ENCODE data around the gene PLXNA1. TPM values are rescaled to one million over a fixed set of nuclear protein-coding genes. Genes with fewer than 3 reads are reported as not detected.

PLXNA1 gene
- total RNA-seq, 1 donor = 107 TPM

GRCh38 chr3:126999383-126999782 lies 16.5 kb downstream of the PLXNA1 start:
- H4K20me1 ChIP-seq (ENCODE audit: insufficient read depth, low read length) = peaks cover 35% of the 10 kb centered on the region
- TF ChIP-seq CTCF (IDR thresholded peaks at IDR 0.05; ENCODE audit: extremely low read depth, low read depth, low read length) = no peak
- H3K79me2 ChIP-seq (ENCODE audit: insufficient read depth, low read length) = peaks cover 96% of the 10 kb centered on the region
- DNase-seq (ENCODE audit: insufficient read length, low spot score, missing footprints) = no peak
- H3K27me3 ChIP-seq (ENCODE audit: insufficient read depth, low read length) = no peaks in the 10 kb centered on the region
- no peaks in the 10 kb centered on the region for H3K9me3 ChIP-seq (ENCODE audit: low read depth, low read length)
- H3K4me3 ChIP-seq (ENCODE audit: insufficient read depth, low read length) = no peak overlapping the region
- no peak overlapping the region for H2AFZ ChIP-seq (ENCODE audit: low read length)
- H3K27ac ChIP-seq (ENCODE audit: low read depth, low read length) = no peak overlapping the region
- no peak overlapping the region for H3K4me2 ChIP-seq (ENCODE audit: insufficient read depth, low read length)
- H3K36me3 ChIP-seq (ENCODE audit: insufficient read depth, low read length) = peaks cover 3% of the 10 kb centered on the region
- peaks cover 39% of the 10 kb centered on the region for H3K4me1 ChIP-seq (ENCODE audit: insufficient read depth, low read length)

GRCh38 chr3:127000119-127000518 lies 17.2 kb downstream of the PLXNA1 start:
- Histone ChIP-seq H3K4me2 (ENCODE audit: insufficient read depth, low read length) (no peak overlapping the region), H3K9me3 (ENCODE audit: low read depth, low read length) (no peaks in the 10 kb centered on the region), H4K20me1 (ENCODE audit: insufficient read depth, low read length) (peaks cover 27% of the 10 kb centered on the region), H2AFZ (ENCODE audit: low read length) (no peak overlapping the region), H3K79me2 (ENCODE audit: insufficient read depth, low read length) (peaks cover 91% of the 10 kb centered on the region), H3K27ac (ENCODE audit: low read depth, low read length) (no peak overlapping the region), H3K4me1 (ENCODE audit: insufficient read depth, low read length) (peaks cover 33% of the 10 kb centered on the region), H3K27me3 (ENCODE audit: insufficient read depth, low read length) (no peaks in the 10 kb centered on the region), H3K4me3 (ENCODE audit: insufficient read depth, low read length) (no peak overlapping the region), H3K36me3 (ENCODE audit: insufficient read depth, low read length) (peaks cover 3% of the 10 kb centered on the region)
- no peak for TF ChIP-seq CTCF (IDR thresholded peaks at IDR 0.05; ENCODE audit: extremely low read depth, low read depth, low read length)
- DNase-seq (ENCODE audit: insufficient read length, low spot score, missing footprints) = no peak

GRCh38 chr3:127000761-127001160 lies 17.8 kb downstream of the PLXNA1 start:
- Histone ChIP-seq H3K27ac (ENCODE audit: low read depth, low read length) (no peak overlapping the region), H4K20me1 (ENCODE audit: insufficient read depth, low read length) (peaks cover 21% of the 10 kb centered on the region), H2AFZ (ENCODE audit: low read length) (no peak overlapping the region), H3K36me3 (ENCODE audit: insufficient read depth, low read length) (peaks cover 3% of the 10 kb centered on the region), H3K27me3 (ENCODE audit: insufficient read depth, low read length) (no peaks in the 10 kb centered on the region), H3K4me2 (ENCODE audit: insufficient read depth, low read length) (no peak overlapping the region), H3K79me2 (ENCODE audit: insufficient read depth, low read length) (peaks cover 87% of the 10 kb centered on the region), H3K9me3 (ENCODE audit: low read depth, low read length) (no peaks in the 10 kb centered on the region), H3K4me1 (ENCODE audit: insufficient read depth, low read length) (peaks cover 34% of the 10 kb centered on the region), H3K4me3 (ENCODE audit: insufficient read depth, low read length) (no peak overlapping the region)
- no peak for DNase-seq (ENCODE audit: insufficient read length, low spot score, missing footprints)
- TF ChIP-seq CTCF (IDR thresholded peaks at IDR 0.05; ENCODE audit: extremely low read depth, low read depth, low read length) = no peak

GRCh38 chr3:127001486-127002194 lies 18.7 kb downstream of the PLXNA1 start:
- DNase-seq (ENCODE audit: insufficient read length, low spot score, missing footprints) = no peak
- H3K4me3 ChIP-seq (ENCODE audit: insufficient read depth, low read length) = peak overlapping the region; percentile 50
- peaks cover 35% of the 10 kb centered on the region for H3K4me1 ChIP-seq (ENCODE audit: insufficient read depth, low read length)

More at GRCh38 chr3:127001486-127002194, 18.7 kb downstream of the PLXNA1 start:
- Histone ChIP-seq H3K79me2 (ENCODE audit: insufficient read depth, low read length) (peaks cover 87% of the 10 kb centered on the region), H4K20me1 (ENCODE audit: insufficient read depth, low read length) (peaks cover 19% of the 10 kb centered on the region), H3K4me2 (ENCODE audit: insufficient read depth, low read length) (peak overlapping the region; percentile 74), H3K27ac (ENCODE audit: low read depth, low read length) (peak overlapping the region; percentile 94), H3K36me3 (ENCODE audit: insufficient read depth, low read length) (peaks cover 10% of the 10 kb centered on the region), H3K9me3 (ENCODE audit: low read depth, low read length) (no peaks in the 10 kb centered on the region), H3K27me3 (ENCODE audit: insufficient read depth, low read length) (no peaks in the 10 kb centered on the region), H2AFZ (ENCODE audit: low read length) (no peak overlapping the region)
- no peak for TF ChIP-seq CTCF (IDR thresholded peaks at IDR 0.05; ENCODE audit: extremely low read depth, low read depth, low read length)
